ENCODE results near the gene DYNC2I2.

DNA sequence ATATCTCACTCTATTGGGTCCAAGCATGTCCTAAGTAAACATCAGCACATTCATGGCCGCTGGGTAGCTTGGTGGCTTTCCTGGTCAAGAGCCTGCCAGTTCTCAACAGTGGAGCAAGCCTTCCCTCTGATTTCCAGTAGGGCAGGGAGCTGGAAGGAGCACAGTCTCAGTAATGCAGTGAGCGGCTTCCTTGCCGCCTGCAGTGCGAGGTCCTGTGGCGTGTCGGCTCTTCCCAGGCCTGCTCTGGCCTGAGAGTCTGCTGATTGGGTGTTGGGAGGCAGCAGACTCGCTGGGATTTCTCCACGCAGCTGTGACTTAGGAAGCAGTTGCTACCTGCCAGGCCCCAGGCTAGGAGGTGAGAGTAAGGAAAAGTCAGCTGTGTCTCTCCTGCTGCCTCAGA, 53.0 kb downstream of the DYNC2I2 start:
- TF ChIP-seq CTCF (conservative IDR thresholded peaks at IDR 0.05; ENCODE audit: low read length) (no peak), EZH2phosphoT487 (IDR thresholded peaks at IDR 0.05; ENCODE audit: borderline replicate concordance, low read depth, low read length) (no peak)

Measured in OCI-LY7 (cell line).